HFF-Myc (cell line): ENCODE results near the gene TTF2.

ENCODE experiments used
- DNase-seq: peaks from one replicate; pipeline ENCODE4 v3.0.0-alpha.2; 2011; ENCODE audit warnings: low read depth; ENCODE audit errors: extremely low read depth
- H3K4me3 ChIP-seq: replicated peaks from 2 replicates; pipeline ENCODE4 v1.5.1; 2011; ENCODE audit warnings: low read depth, mild to moderate bottlenecking, control low read depth, low read length
- CTCF ChIP-seq: IDR thresholded peaks from 2 replicates; pipeline ENCODE4 v1.5.1; 2012; ENCODE audit warnings: mild to moderate bottlenecking, low read depth, low read length, control low read depth; ENCODE audit errors: missing control alignments

TTF2 gene

DNA sequence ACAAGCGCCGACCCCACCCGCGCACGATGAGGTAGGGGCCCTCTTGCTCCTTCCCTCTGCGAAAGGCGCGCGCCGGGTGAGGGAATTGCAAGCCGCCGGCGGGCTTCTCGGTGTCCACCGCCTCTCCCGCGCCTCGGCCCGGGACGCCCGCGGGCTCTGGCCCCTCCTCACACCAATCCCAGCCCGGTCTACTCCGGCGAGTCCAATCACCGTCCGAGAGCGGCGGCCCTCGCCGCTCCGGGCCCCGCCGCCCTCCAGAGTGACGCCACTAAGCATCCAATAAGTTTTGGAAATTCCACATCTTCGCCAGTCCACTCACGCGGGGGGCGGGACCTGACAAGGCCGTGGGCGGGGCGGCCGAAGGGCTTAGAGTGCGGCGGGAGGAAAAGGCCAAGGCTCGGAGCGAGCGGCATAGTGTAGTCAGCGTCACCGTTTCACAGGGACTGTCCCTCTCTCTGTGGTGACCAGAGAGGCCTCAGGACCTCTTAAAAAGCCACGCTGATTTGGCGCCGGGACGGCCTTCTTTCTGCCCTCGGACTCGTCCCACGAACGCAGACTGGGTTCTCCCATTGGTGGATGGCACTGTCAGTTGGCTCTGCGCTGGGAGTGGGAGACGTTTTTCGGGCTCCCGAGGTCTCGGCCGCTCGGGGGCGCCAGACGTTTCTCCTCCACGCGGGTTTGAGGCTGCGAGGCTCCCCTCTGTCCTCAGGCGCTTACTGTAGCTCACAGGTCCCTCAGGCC lies 61.6 kb downstream of the TTF2 start, which contains the start of gene TRIM45:
TSS of gene TRIM45 (minus strand) at position 161 of the 741 bp plus-strand sequence. CDS start 548 bp downstream, outside the sequence.
- H3K4me3 ChIP-seq = peak within 1 kb of the TSS; percentile 57
- TF ChIP-seq CTCF = peak; percentile 76
- DNase-seq = peak; percentile 82

- peak overlapping the region; percentile 57 for H3K4me3 ChIP-seq
Measured at GRCh38 chr1:117122330-117123025, 62.4 kb downstream of the TTF2 start.

DNA sequence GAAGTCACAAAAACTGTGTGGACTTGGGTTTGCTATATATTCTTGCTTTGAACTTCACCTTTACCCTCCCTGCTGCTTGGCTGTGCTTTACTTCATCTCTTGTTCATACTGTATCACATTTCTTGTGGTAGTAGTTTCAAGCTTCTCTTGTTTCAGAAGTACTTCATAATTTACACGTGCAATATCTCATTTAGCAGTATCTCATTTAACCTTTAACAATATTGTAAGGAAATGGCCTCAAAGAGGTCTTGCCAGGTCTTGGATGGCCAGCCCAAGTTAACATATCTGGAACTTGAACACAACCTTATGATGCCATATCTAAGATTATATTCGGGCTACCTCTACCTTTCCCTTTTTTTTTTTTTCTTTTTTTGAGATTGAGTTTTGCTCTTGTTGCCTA lies 63.1 kb downstream of the TTF2 start:
- no peak for DNase-seq
- no peak overlapping the region for H3K4me3 ChIP-seq
- no peak for TF ChIP-seq CTCF

More at GRCh38 chr1:117122330-117123025, 62.4 kb downstream of the TTF2 start:
- no peak for DNase-seq
- TF ChIP-seq CTCF = no peak

- DNase-seq = no peak
- no peak for TF ChIP-seq CTCF
- H3K4me3 ChIP-seq = no peak overlapping the region
Measured at GRCh38 chr1:117124661-117125060, 64.5 kb downstream of the TTF2 start.

GRCh38 chr1:117127795-117128194 lies 67.7 kb downstream of the TTF2 start:
- no peak overlapping the region for H3K4me3 ChIP-seq

More at GRCh38 chr1:117127795-117128194, 67.7 kb downstream of the TTF2 start:
- no peak for TF ChIP-seq CTCF
- DNase-seq = no peak
